Daoy (cell line): ENCODE data around the gene AGAP1. TPM values are rescaled to one million over a fixed set of nuclear protein-coding genes. Genes with fewer than 3 reads are reported as not detected.

Source experiments
- DNase-seq: peaks from one replicate; pipeline ENCODE4 v3.0.0-alpha.2; 2015; ENCODE audit warnings: low read depth
- total RNA-seq: library from RNA; depleted of rRNA; stranded (reverse); fragments of >200 nt; shearing (Covaris generic); gene quantifications from 2 replicates; pipeline ENCODE4 v1.2.3, GENCODE V29; 2014

AGAP1 gene
- total RNA-seq, 1 experiment from 2014 or later: 9.3 TPM

GRCh38 chr2:235868645-235869044 is 374.8 kb downstream of the AGAP1 start:
- DNase-seq: no peak

- DNase-seq: no peak
These were observed 376.7 kb downstream of the AGAP1 start for GRCh38 chr2:235870515-235870914.

- DNase-seq: no peak
These were observed 382.3 kb downstream of the AGAP1 start for GRCh38 chr2:235876099-235876679.

GRCh38 chr2:235877275-235877802 is 383.5 kb downstream of the AGAP1 start:
- DNase-seq: no peak

GRCh38 chr2:235879116-235879515 is 385.3 kb downstream of the AGAP1 start:
- DNase-seq: no peak

- DNase-seq: no peak
These were observed 389.8 kb downstream of the AGAP1 start for GRCh38 chr2:235883675-235884074.

- no peak for DNase-seq
These were observed 395.4 kb downstream of the AGAP1 start for GRCh38 chr2:235889302-235889630.

GRCh38 chr2:235893129-235893698 is 399.4 kb downstream of the AGAP1 start:
- no peak for DNase-seq

- no peak for DNase-seq
These were observed 401.0 kb downstream of the AGAP1 start for GRCh38 chr2:235894839-235895238.

GRCh38 chr2:235896061-235896460 is 402.2 kb downstream of the AGAP1 start:
- DNase-seq: no peak

- no peak for DNase-seq
These were observed 404.1 kb downstream of the AGAP1 start for GRCh38 chr2:235897992-235898391.

- DNase-seq: no peak
These were observed 404.9 kb downstream of the AGAP1 start for GRCh38 chr2:235898766-235899165.

- DNase-seq: no peak
These were observed 406.8 kb downstream of the AGAP1 start for GRCh38 chr2:235900631-235901030.

- no peak for DNase-seq
These were observed 407.4 kb downstream of the AGAP1 start for GRCh38 chr2:235901243-235901642.

- no peak for DNase-seq
These were observed 410.1 kb downstream of the AGAP1 start for GRCh38 chr2:235903782-235904584.

GRCh38 chr2:235904585-235904931 is 410.7 kb downstream of the AGAP1 start:
- no peak for DNase-seq

- no peak for DNase-seq
These were observed 415.0 kb downstream of the AGAP1 start for GRCh38 chr2:235908826-235909225.

- no peak for DNase-seq
These were observed 415.5 kb downstream of the AGAP1 start for GRCh38 chr2:235909358-235909757.

- DNase-seq: no peak
These were observed 416.2 kb downstream of the AGAP1 start for GRCh38 chr2:235910067-235910466.

GRCh38 chr2:235911125-235911524 is 417.3 kb downstream of the AGAP1 start:
- DNase-seq: no peak

GRCh38 chr2:235911633-235912233 is 417.9 kb downstream of the AGAP1 start:
- DNase-seq: no peak

- no peak for DNase-seq
These were observed 420.9 kb downstream of the AGAP1 start for GRCh38 chr2:235914756-235915155.

GRCh38 chr2:235917506-235917905 is 423.7 kb downstream of the AGAP1 start:
- DNase-seq: no peak
